Measurements from ENCODE around the gene ZNF773. TPM values are rescaled to one million over a fixed set of nuclear protein-coding genes. Genes with fewer than 3 reads are reported as not detected.

The ZNF773 gene
- 29.0 and 40.1 TPM in 2 replicates for total RNA-seq

GRCh38 chr19:57499680-57500395, at the start of gene ZNF773:
ZNF773 (plus strand) TSS chr19:57499938; CDS start chr19:57500081, 143 bp downstream.

GRCh38 chr19:57477191-57478008, 22.3 kb upstream of the ZNF773 start, which contains the start of gene ZNF772:
ZNF772 (minus strand) TSS chr19:57477566; CDS start chr19:57477309, 257 bp downstream.

GRCh38 chr19:57487477-57488298, 12.1 kb upstream of the ZNF773 start, which contains the start of gene ZNF419:
ZNF419 (plus strand) TSS chr19:57487750; CDS start chr19:57487951, 201 bp downstream.

GRCh38 chr19:57527136-57527881, 27.6 kb downstream of the ZNF773 start, which contains the start of gene ZNF549:
ZNF549 (plus strand) TSS chr19:57527356; CDS start chr19:57527574, 218 bp downstream.

Other genes starting within 250 kb of the ZNF773 start
- gene ZNF460, start 219.5 kb upstream of the ZNF773 start, total RNA-seq, result 168 and 223 TPM in 2 replicates
- 19.5 and 22.1 TPM in 2 replicates for gene ZNF543, start 179.5 kb upstream of the ZNF773 start, total RNA-seq
- gene ZNF304, start 148.7 kb upstream of the ZNF773 start, total RNA-seq, result 13.3 and 15.7 TPM in 2 replicates
- gene TRAPPC2B, start 136.4 kb upstream of the ZNF773 start, total RNA-seq, result 9.7 and 19.1 TPM in 2 replicates
- gene ZNF547, start 136.4 kb upstream of the ZNF773 start, total RNA-seq, result 4.8 and 6.5 TPM in 2 replicates
- gene ZNF548, start 110.1 kb upstream of the ZNF773 start, total RNA-seq, result 28.6 and 29.7 TPM in 2 replicates
- gene ZNF17, start 88.8 kb upstream of the ZNF773 start, total RNA-seq, result 9.6 and 13.6 TPM in 2 replicates
- 32.5 and 34.0 TPM in 2 replicates for gene ZNF749, start 64.6 kb upstream of the ZNF773 start, total RNA-seq
- gene VN1R1, start 42.8 kb upstream of the ZNF773 start, total RNA-seq, result 0.78 and 1.0 TPM in 2 replicates
- gene ZNF772, start 22.4 kb upstream of the ZNF773 start, total RNA-seq, result 14.4 and 25.0 TPM in 2 replicates
- gene ZNF419, start 12.2 kb upstream of the ZNF773 start, total RNA-seq, result 30.8 and 36.3 TPM in 2 replicates
- gene ZNF549, start 27.4 kb downstream of the ZNF773 start, total RNA-seq, result 8.2 and 11.7 TPM in 2 replicates
- gene ZNF550, start 59.9 kb downstream of the ZNF773 start, total RNA-seq, result 8.2 and 12.1 TPM in 2 replicates
- 8.5 and 12.5 TPM in 2 replicates for gene ZNF416, start 79.0 kb downstream of the ZNF773 start, total RNA-seq
- 12.6 and 13.4 TPM in 2 replicates for gene ZIK1, start 84.2 kb downstream of the ZNF773 start, total RNA-seq
- gene ZNF530, start 99.9 kb downstream of the ZNF773 start, total RNA-seq, result 3.4 and 4.4 TPM in 2 replicates
- gene ZNF134, start 114.3 kb downstream of the ZNF773 start, total RNA-seq, result 24.6 and 38.4 TPM in 2 replicates
- 13.0 and 23.1 TPM in 2 replicates for gene ZNF211, start 133.2 kb downstream of the ZNF773 start, total RNA-seq
- gene ZSCAN4, start 169.0 kb downstream of the ZNF773 start, total RNA-seq, result under 0.01 and 0.50 TPM in 2 replicates
- gene ZNF551, start 182.0 kb downstream of the ZNF773 start, total RNA-seq, result 7.5 and 15.7 TPM in 2 replicates
- 1.0 and 4.7 TPM in 2 replicates for gene ZNF154, start 209.3 kb downstream of the ZNF773 start, total RNA-seq
- gene ZNF671, start 227.7 kb downstream of the ZNF773 start, total RNA-seq, result 3.4 and 6.4 TPM in 2 replicates
- 8.9 and 14.8 TPM in 2 replicates for gene ZNF776, start 246.9 kb downstream of the ZNF773 start, total RNA-seq

Data from nasal cavity respiratory epithelium epithelial cell of viscerocranial mucosa (primary cell).